RPMI8226 (cell line): ENCODE measurements around the gene EPHB3.

Experiments
- DNase-seq: peaks from one replicate; pipeline ENCODE4 v3.0.0-alpha.2; 2015

The EPHB3 gene

GRCh38 chr3:184582646-184583577 lies 21.3 kb downstream of the EPHB3 start:
- DNase-seq, result no peak

- no peak for DNase-seq
Observed at GRCh38 chr3:184583578-184584451, 22.2 kb downstream of the EPHB3 start.

DNA sequence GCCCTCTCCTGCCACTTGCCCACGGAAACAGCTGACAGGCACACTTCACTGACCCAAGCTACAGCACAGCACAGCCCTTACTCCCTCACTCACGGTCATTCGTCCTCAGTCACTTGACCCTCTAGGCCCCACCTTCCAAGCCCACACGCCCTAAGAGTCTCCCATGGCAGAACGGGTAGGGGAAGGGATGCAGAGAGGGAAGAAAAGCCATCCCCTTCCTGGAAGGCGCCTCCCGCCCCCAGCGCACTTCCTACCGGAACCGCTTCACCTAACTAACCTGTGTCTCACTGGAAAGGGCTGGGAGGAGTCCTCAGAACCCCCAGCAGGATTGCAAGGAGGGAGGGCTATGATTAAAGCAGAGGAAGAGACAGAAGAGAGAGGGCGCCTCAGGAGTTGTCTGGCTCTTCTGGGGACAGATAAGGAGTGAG lies 22.9 kb downstream of the EPHB3 start:
- DNase-seq, result no peak

DNA sequence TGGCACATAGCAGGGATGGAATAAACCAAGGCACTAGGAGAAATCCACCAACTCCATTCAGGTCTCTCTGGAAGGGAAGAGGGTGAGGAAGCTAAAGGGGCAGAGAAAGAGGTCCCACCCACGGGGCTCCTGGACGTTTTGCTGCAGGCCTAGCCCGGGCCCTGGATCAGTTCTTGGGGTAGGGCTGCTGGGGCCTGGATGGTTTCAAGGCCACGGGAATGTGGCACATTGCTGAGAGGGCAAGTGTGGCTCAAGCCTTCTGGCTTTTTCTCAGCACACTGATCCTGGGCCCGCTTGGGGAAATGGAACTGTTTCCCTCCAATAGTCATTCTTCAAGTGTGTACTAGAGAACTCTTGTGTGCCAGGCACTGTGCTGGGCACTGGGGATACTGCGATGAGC lies 24.0 kb downstream of the EPHB3 start:
- DNase-seq, result no peak

DNA sequence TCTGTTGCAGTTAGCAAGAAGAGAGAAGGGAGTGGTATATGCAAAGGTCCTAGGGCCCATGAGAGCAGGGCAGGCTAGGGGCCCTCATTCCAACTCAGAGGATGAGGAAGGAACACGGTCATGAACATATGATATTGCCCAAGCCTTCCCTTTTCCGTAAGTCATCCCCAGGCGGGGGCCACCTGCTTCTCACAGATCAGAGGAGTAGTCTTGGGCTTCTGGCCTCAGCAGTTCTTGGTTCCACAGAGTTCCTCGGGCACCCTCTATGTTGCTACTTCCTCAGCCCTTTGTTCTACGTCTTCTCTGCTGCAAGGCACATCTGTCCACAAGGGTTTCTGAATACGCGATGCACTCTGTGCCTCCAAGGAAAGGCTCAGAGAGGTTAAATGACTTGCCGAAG lies 25.3 kb downstream of the EPHB3 start:
- DNase-seq, result no peak

- no peak for DNase-seq
Observed at GRCh38 chr3:184588776-184589175, 27.2 kb downstream of the EPHB3 start.

DNA sequence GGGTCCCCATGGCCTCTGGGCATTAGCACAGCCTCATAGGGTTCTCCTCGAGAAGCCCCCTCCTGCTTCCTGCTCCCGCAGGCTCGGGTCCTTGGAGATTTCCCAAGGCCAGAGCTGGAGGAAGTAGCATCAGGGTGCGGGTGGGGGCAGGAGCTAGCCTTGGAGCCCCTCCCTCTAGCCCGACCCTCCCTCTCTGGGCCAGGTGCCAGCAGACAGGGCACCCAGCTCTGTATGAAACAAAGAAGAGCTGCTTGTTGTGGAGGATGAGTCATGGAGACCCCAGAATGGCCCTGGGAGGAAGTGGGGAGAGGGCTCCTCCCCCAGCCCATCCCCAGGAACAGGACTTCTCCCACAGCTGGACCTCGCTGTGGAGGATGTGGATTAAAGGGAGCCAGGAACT lies 29.2 kb downstream of the EPHB3 start:
- no peak for DNase-seq

GRCh38 chr3:184591789-184592188 lies 30.2 kb downstream of the EPHB3 start:
- no peak for DNase-seq

DNA sequence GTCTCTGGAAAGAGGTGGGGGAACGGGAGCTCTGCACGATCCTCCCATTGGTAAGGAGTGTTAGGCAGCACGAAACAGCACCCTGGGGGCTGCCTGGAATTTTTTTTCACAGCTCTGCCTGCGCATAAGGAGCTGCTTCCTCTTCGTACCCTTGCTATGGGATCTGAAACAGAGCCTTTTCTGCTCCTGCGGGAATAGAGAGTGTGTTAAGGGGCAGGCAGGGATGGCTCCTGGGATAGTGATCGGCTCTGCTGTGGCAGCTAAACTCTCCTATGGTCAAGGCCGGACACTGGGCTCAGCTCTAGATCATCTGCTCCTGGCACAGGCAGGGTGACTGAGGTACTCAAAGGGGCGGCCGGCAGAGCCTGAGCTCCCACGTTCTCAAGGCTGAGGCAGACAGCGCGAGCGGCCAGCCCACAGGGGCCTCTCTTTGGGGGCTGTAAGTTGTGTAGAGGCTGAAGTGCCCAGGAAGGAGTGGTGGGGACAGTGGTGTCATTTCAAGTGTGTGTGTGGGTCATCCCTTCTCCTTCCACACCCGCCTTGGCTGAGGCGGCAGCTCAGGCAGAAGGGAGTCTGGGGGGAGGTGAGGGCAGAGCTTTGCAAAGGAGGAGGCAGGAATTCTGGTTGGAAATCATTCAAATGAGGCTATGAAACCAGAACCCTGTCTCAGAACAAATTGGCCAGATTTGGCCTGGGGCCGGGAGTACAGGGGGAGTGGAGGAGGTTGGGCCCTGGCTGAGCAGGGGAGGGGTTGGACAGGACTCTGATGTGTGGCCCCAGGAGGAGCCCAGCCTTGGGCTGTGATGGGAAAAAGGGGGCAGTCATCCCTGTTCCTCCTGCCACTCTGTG lies 31.0 kb downstream of the EPHB3 start:
- no peak for DNase-seq

DNA sequence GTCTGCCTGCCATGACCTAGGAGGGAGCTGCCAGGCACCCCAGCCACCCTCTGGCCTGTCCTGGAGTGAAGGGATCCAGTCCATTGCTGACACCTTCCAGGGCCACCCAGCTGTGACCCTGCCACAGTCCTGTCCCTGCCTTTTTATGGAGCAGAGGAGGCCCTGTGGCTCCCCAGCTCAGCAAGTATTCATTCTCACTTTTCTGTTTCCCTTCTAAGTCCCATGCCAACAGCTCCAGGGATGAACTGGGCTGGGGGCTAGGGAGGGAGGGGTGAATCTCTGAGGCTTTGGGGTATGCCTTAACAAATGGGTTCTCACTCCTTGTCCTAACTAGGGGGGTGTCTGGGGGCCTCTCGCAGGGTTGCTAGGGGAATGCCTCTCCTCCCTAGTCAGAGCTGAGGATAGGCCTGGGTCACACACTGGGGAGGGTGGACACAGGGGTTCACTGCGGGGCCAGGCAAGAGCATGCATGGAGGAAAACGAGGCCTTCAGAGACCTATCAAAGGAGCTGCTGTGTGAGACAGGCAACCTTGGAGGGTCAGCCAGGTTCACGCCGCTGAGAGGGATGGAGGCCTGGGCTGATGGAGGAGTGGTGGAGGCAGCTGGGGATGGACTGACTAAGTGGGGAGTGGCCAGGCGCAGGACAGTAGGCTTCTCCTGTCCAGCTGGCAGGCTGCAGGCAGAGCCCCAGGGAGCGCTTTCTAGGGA lies 31.8 kb downstream of the EPHB3 start:
- no peak for DNase-seq

- DNase-seq, result no peak
Observed at GRCh38 chr3:184593928-184594303, 32.3 kb downstream of the EPHB3 start.

- no peak for DNase-seq
Observed at GRCh38 chr3:184594371-184595001, 32.9 kb downstream of the EPHB3 start.

GRCh38 chr3:184595726-184596125 lies 34.1 kb downstream of the EPHB3 start:
- DNase-seq, result no peak

DNA sequence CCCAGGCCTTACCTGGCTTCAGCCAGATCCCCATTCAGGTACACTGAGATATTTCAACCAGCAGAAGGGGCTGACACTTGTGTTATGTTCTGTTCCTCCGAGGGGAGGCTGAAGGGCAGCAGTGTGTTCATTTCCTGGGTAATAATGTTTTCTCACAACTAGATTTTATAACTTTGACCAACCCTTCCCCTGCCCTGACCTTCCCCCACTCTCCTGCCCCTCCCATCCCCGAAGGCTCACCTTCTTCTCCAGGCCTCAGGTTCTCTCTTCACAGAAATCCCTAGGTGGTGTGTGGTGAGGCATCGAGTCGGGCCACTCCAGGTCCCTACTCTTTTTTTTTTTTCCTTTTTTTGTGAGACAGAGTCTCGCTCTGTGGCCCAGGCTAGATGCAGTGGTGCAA lies 34.6 kb downstream of the EPHB3 start:
- no peak for DNase-seq

DNA sequence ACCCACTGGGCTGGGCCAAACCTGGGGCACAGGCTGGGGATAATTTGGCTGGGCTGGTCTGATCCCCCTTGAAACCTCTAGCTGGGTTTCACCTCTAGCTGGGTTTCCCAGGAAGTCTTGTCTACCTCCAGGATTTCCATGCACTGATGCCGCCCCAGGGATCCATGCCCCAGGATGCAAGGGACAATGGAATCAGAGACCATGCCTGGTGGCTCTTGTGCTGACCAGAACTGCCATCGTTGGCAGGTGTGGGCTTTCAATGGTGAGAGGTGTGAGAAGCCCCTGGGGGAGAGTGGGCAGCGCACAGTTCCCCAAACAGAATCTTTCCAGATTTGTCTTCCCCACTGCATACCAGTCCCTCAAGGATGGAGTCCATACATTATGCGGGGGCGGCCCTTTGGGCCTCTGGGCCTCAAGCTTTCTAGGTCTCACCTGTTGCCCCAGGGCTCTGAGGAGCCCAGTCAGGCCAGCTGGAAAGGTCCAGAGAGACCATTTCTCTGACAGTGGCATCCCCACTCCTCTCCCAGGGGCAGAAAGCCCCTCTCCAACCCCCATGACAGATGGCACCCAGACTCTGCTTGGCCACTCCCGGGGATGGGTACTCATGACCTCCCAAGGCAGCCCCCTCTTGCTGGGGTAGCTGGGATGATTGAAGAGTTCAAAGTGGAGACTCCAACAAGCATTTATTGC lies 35.4 kb downstream of the EPHB3 start:
- DNase-seq, result no peak

DNA sequence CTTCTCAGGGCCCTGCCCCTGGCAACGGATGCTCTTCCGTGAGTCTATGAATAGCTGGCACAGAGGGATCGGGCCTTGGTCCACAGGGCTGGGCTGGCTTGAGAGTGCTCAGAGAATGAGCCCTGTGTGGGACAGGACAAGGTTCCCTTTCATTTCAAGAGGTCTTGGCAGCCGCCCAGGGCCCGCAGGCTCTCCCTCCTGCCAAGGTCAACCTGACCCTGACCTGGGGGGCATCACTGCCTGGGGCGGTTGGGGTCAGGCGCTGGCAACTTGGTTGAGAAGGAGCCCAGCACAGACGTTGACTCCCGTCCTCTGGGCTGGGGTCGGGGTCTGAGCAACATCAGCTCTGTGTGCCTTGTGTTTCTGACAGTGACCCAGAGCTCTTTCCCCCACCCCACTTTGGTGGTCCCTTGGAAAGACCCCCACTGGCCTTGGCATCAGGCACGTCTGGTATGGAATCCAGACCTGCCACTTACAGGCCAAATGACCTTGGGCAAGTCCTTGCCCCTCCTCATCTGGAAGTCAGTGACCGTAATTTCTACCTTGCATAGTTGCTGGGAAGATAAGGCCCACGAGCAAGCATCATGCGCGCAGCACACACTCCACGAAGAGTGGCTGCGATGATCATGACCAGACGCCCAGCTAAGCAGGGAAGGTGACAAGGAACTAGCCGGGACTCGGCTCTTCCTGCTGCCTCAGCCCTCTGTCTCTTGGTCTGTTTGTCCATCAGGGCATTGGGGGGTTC lies 36.4 kb downstream of the EPHB3 start:
- DNase-seq, result no peak

- DNase-seq, result no peak
Observed at GRCh38 chr3:184598574-184598927, 37.0 kb downstream of the EPHB3 start.

DNA sequence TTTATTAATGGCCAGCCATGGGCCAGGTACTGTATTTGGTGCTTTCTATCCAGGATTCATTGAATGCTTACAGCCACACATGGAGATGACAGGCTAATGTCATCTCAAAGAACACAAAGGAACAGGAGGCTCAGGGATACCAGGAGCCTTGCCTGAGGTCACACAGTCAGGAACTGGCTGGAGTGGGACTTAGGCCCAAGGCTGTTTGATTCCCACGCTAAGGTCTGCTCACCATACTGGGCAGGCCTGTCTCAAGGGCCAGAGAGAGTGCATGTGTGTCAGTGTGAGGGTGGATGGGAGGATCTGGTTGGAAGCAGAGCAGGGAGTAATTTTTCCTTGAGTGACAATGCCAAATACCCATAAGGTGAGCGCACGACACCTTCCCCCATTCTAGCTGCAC lies 37.6 kb downstream of the EPHB3 start:
- DNase-seq, result no peak

GRCh38 chr3:184600685-184601377 lies 39.2 kb downstream of the EPHB3 start:
- no peak for DNase-seq
